IPS-11a (cell line): ENCODE results near the gene MICALL2.

ENCODE experiments used
- H3K4me3 ChIP-seq: one replicate; pipeline ENCODE4 v1.5.1; 2013; ENCODE audit warnings: low read depth, low read length, control low read depth

The MICALL2 gene

DNA sequence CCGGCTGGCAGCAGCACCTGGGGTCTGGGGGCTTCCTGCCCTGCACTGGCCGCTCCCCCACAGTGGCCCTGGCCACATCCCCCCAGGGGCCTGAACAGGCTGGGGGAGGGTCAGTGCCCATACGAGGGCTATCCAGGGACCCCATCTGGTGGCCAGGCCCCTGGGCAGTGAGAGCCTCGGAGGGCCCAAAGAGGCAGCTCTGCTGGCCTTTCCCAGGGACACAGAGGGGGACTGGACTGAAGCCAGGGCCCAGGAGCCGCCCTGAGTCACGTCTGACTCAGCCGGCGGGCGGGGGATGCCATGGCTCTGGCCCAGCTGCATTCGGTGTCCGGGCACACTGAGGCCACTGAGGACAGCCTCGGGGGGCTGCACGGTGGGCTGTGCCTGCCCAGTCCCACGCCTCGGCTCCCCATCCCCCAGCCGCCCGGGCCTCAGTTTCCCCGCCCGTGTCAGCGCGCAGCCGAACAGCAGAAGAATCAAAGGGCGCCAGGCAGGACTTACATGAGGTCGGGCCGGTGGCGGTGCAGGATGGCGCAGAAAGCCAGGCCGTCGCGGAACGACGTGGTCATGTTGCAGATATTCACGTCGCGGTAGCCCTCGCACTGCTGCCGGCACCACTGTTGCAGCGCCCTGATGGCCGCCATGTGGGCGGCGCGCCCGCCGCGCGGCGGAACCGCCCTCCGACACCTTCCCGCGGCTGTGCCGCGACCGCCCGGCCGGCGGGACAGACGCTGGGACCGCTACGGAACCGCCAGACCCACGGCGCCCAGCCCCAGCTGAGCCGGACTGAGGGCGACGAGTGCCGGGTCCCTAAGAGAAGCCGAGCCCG is at the start of gene MICALL2:
Gene MICALL2 (minus strand): TSS at position 788 of the 829 bp plus-strand sequence. CDS start 144 bp downstream, at position 644.
- peak within 1 kb of the TSS; percentile 68 for H3K4me3 ChIP-seq

DNA sequence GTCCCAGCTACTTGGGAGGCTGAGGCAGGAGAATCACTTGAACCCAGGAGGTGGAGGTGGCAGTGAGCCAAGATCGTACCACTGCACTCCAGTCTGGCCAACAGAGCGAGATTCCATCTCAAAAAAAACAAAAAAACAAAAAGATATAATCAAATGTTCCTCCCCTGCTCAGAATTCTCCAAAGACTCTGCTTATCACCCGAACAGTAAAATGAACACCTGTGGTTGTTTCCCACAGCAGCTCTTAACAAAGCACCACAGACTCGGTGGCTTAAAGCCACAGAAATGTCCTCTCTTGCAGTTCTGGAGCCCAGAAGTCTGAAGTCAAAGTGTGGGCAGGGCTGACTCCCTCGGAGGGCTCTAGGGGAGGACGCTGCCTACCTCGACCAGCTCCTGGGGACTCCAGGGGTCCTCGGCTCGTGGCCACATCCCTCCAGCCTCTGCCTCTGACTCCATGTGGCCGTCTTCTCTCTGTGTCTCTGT is 49.0 kb upstream of the MICALL2 start:
- no peak overlapping the region for H3K4me3 ChIP-seq

DNA sequence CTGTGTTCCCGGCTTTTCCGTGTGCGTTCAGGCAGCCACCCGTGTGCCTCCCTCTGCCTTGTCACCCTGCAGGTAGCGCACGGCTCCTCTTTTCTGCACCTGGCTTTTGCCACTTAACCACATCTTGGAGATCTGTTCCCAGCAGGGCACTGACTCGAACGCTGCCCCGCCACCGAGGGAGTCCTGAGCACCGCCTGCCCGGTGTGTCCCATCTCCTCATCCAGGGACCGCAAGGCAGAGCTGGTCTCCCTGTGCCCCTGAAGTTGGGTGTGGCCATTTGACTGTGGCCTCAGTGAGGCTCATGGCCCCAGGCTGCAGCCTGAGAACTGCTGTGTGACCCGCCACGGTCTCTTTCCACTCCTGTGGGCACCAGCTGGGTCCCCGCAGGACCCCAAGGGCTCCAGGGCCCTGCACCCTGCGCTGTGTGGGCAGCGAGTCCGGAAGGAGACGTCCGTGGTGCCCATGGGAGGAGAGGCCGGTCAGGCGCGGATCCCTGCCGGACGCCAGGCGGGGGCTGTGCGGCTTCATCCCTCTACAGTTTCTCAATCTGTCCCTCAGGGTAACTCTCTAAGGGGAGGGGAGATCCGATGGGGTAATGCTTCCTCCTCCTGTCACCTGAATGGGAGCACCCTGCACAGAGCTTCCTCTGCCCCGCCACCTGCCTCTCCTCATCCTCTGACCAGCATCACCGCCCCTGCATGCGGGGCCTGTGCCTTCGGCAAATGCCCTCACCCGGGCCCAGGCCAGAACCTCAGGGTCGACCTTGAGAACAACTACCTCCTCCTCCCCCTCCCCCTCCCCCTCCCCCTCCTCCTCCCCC is 46.7 kb upstream of the MICALL2 start:
- H3K4me3 ChIP-seq = no peak overlapping the region

GRCh38 chr7:1503816-1504775 is 44.8 kb upstream of the MICALL2 start, which contains the start of gene INTS1:
INTS1 (minus strand) TSS chr7:1504389; CDS start chr7:1503960, 429 bp downstream.
- H3K4me3 ChIP-seq = peak within 1 kb of the TSS; percentile 82

DNA sequence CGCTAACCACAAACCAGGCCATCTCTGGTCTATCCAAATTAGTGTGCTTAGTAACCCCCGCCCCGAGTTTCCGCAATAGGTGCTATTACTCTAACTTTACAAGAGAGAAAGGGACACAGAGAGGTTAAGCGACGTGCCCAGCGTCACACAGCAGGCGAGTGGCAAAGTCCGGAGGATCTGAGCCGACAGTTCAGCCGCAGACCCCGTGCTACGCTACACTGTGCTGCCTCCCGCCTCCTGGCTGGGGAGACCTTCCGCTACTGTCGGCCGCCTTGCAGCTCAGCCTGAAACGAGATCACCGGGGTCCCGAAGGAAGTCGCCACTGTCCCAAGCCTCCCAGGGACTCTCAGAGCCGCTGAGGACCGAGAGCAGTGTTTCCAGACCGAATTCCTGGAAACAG is 44.1 kb upstream of the MICALL2 start:
- peak overlapping the region; percentile 82 for H3K4me3 ChIP-seq

- peak overlapping the region; percentile 82 for H3K4me3 ChIP-seq
Observed at GRCh38 chr7:1502845-1503244, 43.6 kb upstream of the MICALL2 start.

DNA sequence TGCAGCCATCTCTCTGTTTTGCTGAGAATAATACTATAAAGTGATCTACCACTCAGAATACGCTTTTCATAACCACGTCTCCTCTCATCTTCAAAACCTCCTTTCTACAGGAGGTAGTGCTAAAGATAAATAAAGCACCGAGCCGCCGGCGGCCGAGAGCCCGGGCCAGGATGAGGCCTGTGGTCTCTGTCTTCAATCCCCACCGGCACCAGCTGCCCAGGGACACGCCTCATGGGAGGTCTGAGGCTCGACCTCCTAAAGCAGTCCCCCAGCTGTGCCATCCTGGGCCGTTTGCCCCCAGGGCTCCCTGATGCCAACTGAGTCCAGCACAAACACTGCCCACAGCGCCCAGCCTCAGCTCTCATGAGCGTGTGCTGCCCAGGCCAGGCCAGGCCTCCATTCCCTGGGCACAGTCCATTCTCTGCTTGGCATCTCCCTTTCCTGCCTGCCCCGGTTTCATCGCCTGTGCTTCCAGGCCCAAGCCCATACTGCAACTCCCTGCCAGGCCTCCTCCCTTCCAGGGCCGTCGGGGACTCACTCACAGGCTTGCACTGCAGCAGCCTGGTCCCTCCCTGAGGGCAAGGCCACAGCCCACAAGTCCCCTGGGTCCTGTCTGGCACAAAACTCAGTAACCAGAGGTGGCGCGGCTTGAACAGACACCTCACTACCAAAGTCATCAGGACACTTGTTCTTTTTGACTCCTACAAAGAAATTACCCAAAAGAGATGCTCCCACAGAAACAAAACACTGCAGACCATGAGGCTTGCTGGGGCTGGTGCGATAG is 42.4 kb upstream of the MICALL2 start:
- no peak overlapping the region for H3K4me3 ChIP-seq

DNA sequence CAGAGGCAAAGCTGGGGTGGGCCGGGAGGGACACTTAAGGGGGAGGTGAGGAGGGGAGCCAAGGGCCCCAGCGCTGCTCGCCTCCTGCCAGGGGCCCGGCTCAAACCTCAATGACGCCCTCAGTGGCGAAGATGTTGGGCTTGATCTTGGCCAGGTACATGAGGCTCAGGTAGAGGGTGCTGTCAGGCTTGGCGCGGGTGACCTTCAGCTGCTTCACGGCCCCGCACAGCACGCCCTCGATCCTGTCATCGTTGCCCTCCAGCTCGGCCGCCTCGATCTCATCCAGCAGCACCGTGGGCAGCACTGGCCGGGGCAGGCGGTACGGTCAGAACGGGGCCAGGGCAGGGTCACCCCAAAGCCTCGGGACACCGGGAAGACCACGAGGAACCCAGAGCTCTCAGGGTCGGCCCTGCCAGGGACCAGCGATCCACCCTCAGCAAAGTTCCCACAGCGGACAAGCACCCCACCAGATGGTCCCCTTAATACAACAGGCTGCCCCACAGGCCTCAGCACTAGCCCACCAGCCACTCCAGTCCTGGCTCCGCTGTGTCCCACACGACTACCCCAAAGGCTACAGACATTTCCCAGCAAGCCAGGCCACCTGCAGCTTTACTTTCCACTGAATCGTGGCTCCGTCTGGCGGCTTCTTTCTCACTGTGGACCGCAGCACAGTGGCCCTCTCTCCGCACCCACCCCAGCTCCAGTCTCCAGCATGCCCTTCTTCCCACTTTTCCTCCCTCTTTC is 41.0 kb upstream of the MICALL2 start:
- H3K4me3 ChIP-seq = no peak overlapping the region

DNA sequence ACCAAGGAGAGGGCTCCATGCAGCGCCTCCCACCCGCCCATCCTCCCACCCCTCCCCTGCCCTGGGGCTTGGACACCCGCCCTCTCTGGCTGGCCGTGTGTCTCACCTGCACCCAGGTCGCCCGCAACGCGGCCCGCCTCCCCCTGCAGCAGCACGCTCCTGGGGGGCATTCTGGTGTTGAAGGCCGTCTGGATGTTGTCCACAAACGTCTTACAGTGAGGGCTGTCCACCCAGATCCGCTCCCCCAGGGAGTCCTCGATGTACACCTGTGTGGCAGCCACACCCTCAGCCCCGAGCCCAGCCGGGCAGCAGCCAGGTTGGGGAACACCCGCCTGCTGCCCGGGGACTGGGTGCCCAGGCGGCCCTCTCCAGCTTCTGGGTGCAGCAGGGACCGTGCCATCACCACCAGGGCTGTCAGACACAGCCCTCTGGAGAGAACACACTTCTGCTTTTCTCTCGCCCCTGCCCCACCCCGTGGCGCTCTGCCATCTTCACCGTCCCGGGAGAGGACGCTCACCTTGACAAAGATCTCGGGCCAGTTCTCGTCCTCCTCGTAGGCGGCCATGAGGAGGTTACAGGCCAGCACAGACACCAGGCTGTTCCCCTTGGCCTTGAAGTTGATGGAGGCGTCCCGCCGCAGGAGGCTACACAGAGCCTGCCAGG is 40.2 kb upstream of the MICALL2 start:
- H3K4me3 ChIP-seq = no peak overlapping the region

- H3K4me3 ChIP-seq = no peak overlapping the region
Observed at GRCh38 chr7:1498370-1499305, 39.4 kb upstream of the MICALL2 start.

GRCh38 chr7:1497293-1497927 is 38.1 kb upstream of the MICALL2 start:
- no peak overlapping the region for H3K4me3 ChIP-seq

GRCh38 chr7:1496531-1497292 is 37.4 kb upstream of the MICALL2 start:
- no peak overlapping the region for H3K4me3 ChIP-seq

DNA sequence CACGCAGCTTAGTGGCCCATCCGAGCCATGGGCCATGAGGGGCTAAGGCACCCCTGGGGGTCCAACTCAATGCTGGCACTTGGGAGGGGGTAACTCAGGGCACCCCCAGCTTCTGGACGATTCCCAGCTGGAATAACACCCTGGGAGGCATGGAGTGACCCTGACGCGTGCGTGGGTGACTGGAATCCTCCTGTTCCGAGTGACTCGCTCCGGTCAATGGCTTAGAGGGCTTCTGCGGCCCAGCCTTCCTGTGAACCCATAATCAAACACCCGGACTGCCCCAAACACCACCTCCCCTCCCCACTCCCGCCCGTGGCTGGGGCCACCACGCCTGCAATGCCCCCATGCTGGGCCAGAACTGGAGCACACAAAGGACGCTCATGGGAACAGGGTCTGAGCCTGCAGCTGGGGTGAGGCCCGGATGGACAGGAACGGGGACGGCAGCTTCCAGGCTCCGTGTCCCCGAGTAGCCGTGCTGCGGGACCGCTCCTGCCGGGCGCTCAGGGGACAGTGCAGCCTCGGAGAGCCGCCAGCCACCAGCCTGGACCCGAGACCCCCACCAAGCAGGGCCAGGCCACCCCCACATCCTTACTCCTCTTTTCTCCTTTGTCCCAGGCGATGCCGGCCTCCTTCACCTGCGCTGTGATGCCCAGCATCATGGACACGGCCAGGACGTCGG is 36.4 kb upstream of the MICALL2 start:
- H3K4me3 ChIP-seq = no peak overlapping the region

- no peak overlapping the region for H3K4me3 ChIP-seq
Observed at GRCh38 chr7:1494866-1495563, 35.7 kb upstream of the MICALL2 start.

- no peak overlapping the region for H3K4me3 ChIP-seq
Observed at GRCh38 chr7:1494447-1494846, 35.2 kb upstream of the MICALL2 start.
